Calu3 (cell line): Measurements from ENCODE around the gene MPG. TPM values are rescaled to one million over a fixed set of nuclear protein-coding genes. Genes with fewer than 3 reads are reported as not detected.

Source experiments
- BruUV-seq: library from RNA; stranded (reverse); fragments of 400-500 nt; replicated peaks from 2 replicates; lab custom pipeline; 2021; lab: Mats Ljungman, UMichigan
- CTCF ChIA-PET: fragments of 300-600 bp; sonication (Branson Sonifier 250); formaldehyde crosslinking; loops from one replicate; lab custom pipeline; 2022; ENCODE audit warnings: antibody characterized with exemption; lab: Charles Lee
- DNase-seq: peaks from one replicate; pipeline ENCODE4 v3.0.0; 2022
- H3K27ac Mint-ChIP-seq: one replicate; pipeline ENCODE4 v1.8.0; 2022; ENCODE audit warnings: mixed read lengths; ENCODE audit not compliant: unreplicated experiment
- H3K27me3 Mint-ChIP-seq: one replicate; pipeline ENCODE4 v1.8.0; 2022; ENCODE audit warnings: mixed read lengths; ENCODE audit not compliant: unreplicated experiment
- H3K36me3 Mint-ChIP-seq: one replicate; pipeline ENCODE4 v1.8.0; 2022; ENCODE audit warnings: mild to moderate bottlenecking, moderate library complexity, mixed read lengths; ENCODE audit not compliant: insufficient read depth, unreplicated experiment
- H3K4me1 Mint-ChIP-seq: one replicate; pipeline ENCODE4 v1.8.0; 2022; ENCODE audit warnings: mild to moderate bottlenecking, low read depth, mixed read lengths; ENCODE audit not compliant: unreplicated experiment
- H3K4me3 Mint-ChIP-seq: one replicate; pipeline ENCODE4 v1.8.0; 2022; ENCODE audit warnings: mild to moderate bottlenecking, low read depth, moderate library complexity, mixed read lengths; ENCODE audit not compliant: unreplicated experiment
- H3K9me3 Mint-ChIP-seq: one replicate; pipeline ENCODE4 v1.8.0; 2022; ENCODE audit warnings: low read depth, mixed read lengths; ENCODE audit not compliant: unreplicated experiment
- CTCF ChIP-seq: fragments of 200-600 bp; IDR thresholded peaks from one replicate; pipeline ENCODE4 v1.8.0; 2022; ENCODE audit warnings: antibody characterized with exemption; ENCODE audit not compliant: unreplicated experiment
- intact Hi-C: fragments of 100-400 bp; cut with micrococcal nuclease; formaldehyde crosslinking; loops from one replicate; pipeline ENCODE4 v1.10.0; 2022; ENCODE audit not compliant: unreplicated experiment
- total RNA-seq: library from RNA; stranded (reverse); gene quantifications from 2 replicates; pipeline ENCODE4 v1.2.3, GENCODE V29; 2022

Gene MPG
- total RNA-seq, 1 experiment from 2014 or later, result 40.1 TPM

- DNase-seq, result no peak
- Mint-ChIP-seq H3K4me1 (peaks cover 40% of the 10 kb centered on the region), H3K36me3 (peaks cover 69% of the 10 kb centered on the region), H3K27me3 (no peaks in the 10 kb centered on the region), H3K27ac (no peak overlapping the region), H3K9me3 (no peaks in the 10 kb centered on the region), H3K4me3 (no peak overlapping the region)
- intact Hi-C loops, result no loop called here
- no TSS peak for BruUV-seq
- CTCF ChIA-PET, result interaction anchor here (0.6 kb wide), 1 partner anchor 22 kb away, joined by 3 read pairs; no protein-coding TSS in a partner anchor
- no peak for TF ChIP-seq CTCF
Measured at GRCh38 chr16:74051-74746, 3.8 kb upstream of the MPG start.

GRCh38 chr16:74747-75334, 3.2 kb upstream of the MPG start:
- TF ChIP-seq CTCF, result no peak
- no TSS peak for BruUV-seq
- Mint-ChIP-seq H3K27me3 (no peaks in the 10 kb centered on the region), H3K4me1 (peaks cover 40% of the 10 kb centered on the region), H3K4me3 (no peak overlapping the region), H3K27ac (no peak overlapping the region), H3K9me3 (no peaks in the 10 kb centered on the region), H3K36me3 (peaks cover 76% of the 10 kb centered on the region)
- CTCF ChIA-PET, result interaction anchor here (0.6 to 1.1 kb wide), 2 partner anchors 9 to 22 kb away, joined by 3 to 4 read pairs; no protein-coding TSS in a partner anchor
- DNase-seq, result no peak
- intact Hi-C loops, result no loop called here

- no peak for DNase-seq
- H3K27me3 Mint-ChIP-seq, result no peaks in the 10 kb centered on the region
- H3K4me3 Mint-ChIP-seq, result peak overlapping the region; percentile 80
- peaks cover 82% of the 10 kb centered on the region for H3K36me3 Mint-ChIP-seq
- peaks cover 34% of the 10 kb centered on the region for H3K4me1 Mint-ChIP-seq
- intact Hi-C loops, result no loop called here
- CTCF ChIA-PET, result interaction anchor here (1.1 kb wide), 1 partner anchor 10 kb away, joined by 4 read pairs; no protein-coding TSS in a partner anchor
- no peak overlapping the region for H3K27ac Mint-ChIP-seq
- no peak for TF ChIP-seq CTCF
- BruUV-seq, result no TSS peak
- H3K9me3 Mint-ChIP-seq, result no peaks in the 10 kb centered on the region
Measured at GRCh38 chr16:75580-76501, 2.2 kb upstream of the MPG start.

- Mint-ChIP-seq H3K27me3 (no peaks in the 10 kb centered on the region), H3K4me3 (peak overlapping the region; percentile 80), H3K4me1 (peaks cover 33% of the 10 kb centered on the region), H3K27ac (peak overlapping the region; percentile 24), H3K9me3 (no peaks in the 10 kb centered on the region), H3K36me3 (peaks cover 75% of the 10 kb centered on the region)
- TSS peak; percentile 33 for BruUV-seq
- CTCF ChIA-PET, result interaction anchor here (0.9 to 1.4 kb wide), 6 partner anchors 8 to 276 kb away, joined by 3 to 7 read pairs (median 4); partner anchors contain the start of genes AXIN1 and LUC7L
- no peak for TF ChIP-seq CTCF
- intact Hi-C loops, result no loop called here
- DNase-seq, result peak; percentile 59
Measured at GRCh38 chr16:76535-77272, 1.3 kb upstream of the MPG start.
